ENCODE results near the gene RBCK1.
"Not testable (repeated sequence)": the region's sequence is repeated elsewhere in the genome, so short reads cannot be mapped to it uniquely, and the experiment has no call there.

Gene RBCK1

GRCh38 chr20:407953-408842 lies at the start of gene RBCK1:
Gene RBCK1 (plus strand): TSS chr20:408299. CDS start chr20:408758, 459 bp downstream.
- peak; percentile 82 to 85 for DNase-seq (ENCODE audit: low read depth in 2 of 2)

GRCh38 chr20:358891-359555 lies 49.1 kb upstream of the RBCK1 start:
- no peak for DNase-seq (ENCODE audit: low read depth in 2 of 2)

- DNase-seq (ENCODE audit: low read depth in 2 of 2), result no peak
Observed at GRCh38 chr20:361561-361960, 46.5 kb upstream of the RBCK1 start.

- DNase-seq (ENCODE audit: low read depth in 2 of 2), result no peak
Observed at GRCh38 chr20:362271-363254, 45.5 kb upstream of the RBCK1 start.

- no peak for DNase-seq (ENCODE audit: low read depth in 2 of 2)
Observed at GRCh38 chr20:363319-364078, 44.6 kb upstream of the RBCK1 start.

GRCh38 chr20:364905-365794 lies 42.9 kb upstream of the RBCK1 start:
- DNase-seq (ENCODE audit: low read depth in 2 of 2), result no peak

GRCh38 chr20:366041-366718 lies 41.9 kb upstream of the RBCK1 start:
- DNase-seq (ENCODE audit: low read depth in 2 of 2), result no peak

- DNase-seq (ENCODE audit: low read depth in 2 of 2), result no peak
Observed at GRCh38 chr20:366719-367485, 41.2 kb upstream of the RBCK1 start.

GRCh38 chr20:367486-367887 lies 40.6 kb upstream of the RBCK1 start:
- no peak for DNase-seq (ENCODE audit: low read depth in 2 of 2)

- DNase-seq (ENCODE audit: low read depth in 2 of 2), result no peak
Observed at GRCh38 chr20:368915-369314, 39.2 kb upstream of the RBCK1 start.

GRCh38 chr20:370151-370600 lies 37.9 kb upstream of the RBCK1 start:
- no peak for DNase-seq (ENCODE audit: low read depth in 2 of 2)

GRCh38 chr20:370977-371754 lies 36.9 kb upstream of the RBCK1 start:
- no peak for DNase-seq (ENCODE audit: low read depth in 2 of 2)

GRCh38 chr20:371755-372542 lies 36.1 kb upstream of the RBCK1 start:
- DNase-seq (ENCODE audit: low read depth in 2 of 2), result no peak

GRCh38 chr20:372543-373082 lies 35.5 kb upstream of the RBCK1 start:
- not testable (repeated sequence) for DNase-seq (ENCODE audit: low read depth in 2 of 2)

GRCh38 chr20:373171-373890 lies 34.8 kb upstream of the RBCK1 start:
- DNase-seq (ENCODE audit: low read depth in 2 of 2), result no peak

GRCh38 chr20:375265-375889 lies 32.7 kb upstream of the RBCK1 start:
- no peak for DNase-seq (ENCODE audit: low read depth in 2 of 2)

Data from stimulated activated CD4-positive, alpha-beta T cell treated with anti-CD3 and anti-CD28 coated beads, Interleukin-1b, Interleukin-23, amount 100 ng/mL, for 4 hours (primary cell).